A549 (cell line): ENCODE results near the gene SEC14L5. TPM values are rescaled to one million over a fixed set of nuclear protein-coding genes. Genes with fewer than 3 reads are reported as not detected.

Experiments
- ATAC-seq, 2 experiments: fragments of 200-7000 bp in 1 of 2; fragments of >200 bp in 1 of 2; cut with Nextera tagmentation in 1 of 2; cut with Tn5 transposase in 1 of 2; 3 replicates each; pipeline versions ENCODE4 v1.8.0 to v1.9.1; 2018 to 2020; ENCODE audit warnings: mild to moderate bottlenecking in 1 of 2, moderate library complexity in 1 of 2
- CTCF ChIA-PET: fragments of 300-600 bp; sonication (Branson Sonifier 250); formaldehyde crosslinking; extraction: SDS; loops from one replicate; lab custom pipeline; 2021; ENCODE audit warnings: antibody characterized with exemption, inconsistent platforms; lab: Yijun Ruan, JAX
- POLR2A ChIA-PET: fragments of 350-600 bp; formaldehyde crosslinking; extraction: SDS; loops from one replicate; lab custom pipeline; 2021; ENCODE audit warnings: antibody characterized with exemption, inconsistent platforms; lab: Yijun Ruan, JAX
- DNase-seq, 2 experiments: peaks; one replicate each; pipeline versions ENCODE4 v3.0.0 to v3.0.0-alpha.2; 2011 to 2016; ENCODE audit warnings: low read depth in 1 of 2, low spot score in 1 of 2
- FAIRE-seq: peaks from 2 replicates; lab custom pipeline; 2011; peaks lifted over from hg19 to GRCh38; lab: Jason Lieb, UNC
- H3K27ac ChIP-seq, 2 experiments: fragments of >200 bp; sonication (Bioruptor Twin); formaldehyde crosslinking; 3 replicates each; pipeline ENCODE4 v1.5.1; 2016 to 2017
- H3K4me1 ChIP-seq: fragments of >200 bp; sonication (Bioruptor Twin); formaldehyde crosslinking; 3 replicates; pipeline ENCODE4 v1.6.1; 2016
- H3K4me2 ChIP-seq: fragments of >200 bp; sonication (Bioruptor Twin); formaldehyde crosslinking; 3 replicates; pipeline ENCODE4 v1.6.1; 2016
- H3K4me3 ChIP-seq: fragments of >200 bp; sonication (Bioruptor Twin); formaldehyde crosslinking; 3 replicates; pipeline ENCODE4 v1.5.1; 2016
- H3K9me3 ChIP-seq: fragments of >200 bp; sonication (Bioruptor Twin); formaldehyde crosslinking; 3 replicates; pipeline ENCODE4 v1.6.1; 2016
- CEBPB ChIP-seq, 2 experiments: fragments of >200 bp in 1 of 2; sonication (Bioruptor Twin) in 1 of 2; formaldehyde crosslinking in 1 of 2; IDR thresholded peaks; 2 replicates each; pipeline ENCODE4 v1.6.1; 2012 to 2016
- EHF ChIP-seq: fragments of 250-450 bp; sonication (Bioruptor Pico); IDR thresholded peaks from 2 replicates; pipeline ENCODE4 v1.5.0; 2020; ENCODE audit warnings: mild to moderate bottlenecking
- FOSL2 ChIP-seq, 2 experiments: fragments of 450-650 bp in 1 of 2; fragments of >200 bp in 1 of 2; sonication (Bioruptor Twin) in 1 of 2; formaldehyde crosslinking; IDR thresholded peaks; 2 replicates each; pipeline versions ENCODE4 v1.5.0 to v1.6.1; 2016 to 2020; ENCODE audit warnings: mild to moderate bottlenecking in 1 of 2, moderate library complexity in 1 of 2
- GATA3 ChIP-seq: IDR thresholded peaks from 2 replicates; pipeline ENCODE4 v1.6.1; 2012; ENCODE audit warnings: borderline replicate concordance
- HDAC2 ChIP-seq: fragments of 200-600 bp; sonication (generic); IDR thresholded peaks from 2 replicates; pipeline ENCODE4 v1.6.1; 2016
- HOXB5 ChIP-seq: fragments of 250-450 bp; sonication (Bioruptor Pico); IDR thresholded peaks from 2 replicates; pipeline ENCODE4 v1.5.0; 2020; ENCODE audit warnings: mild to moderate bottlenecking, moderate library complexity
- MAFK ChIP-seq: fragments of 450-650 bp; IDR thresholded peaks from 2 replicates; pipeline ENCODE4 v1.6.1; 2014; ENCODE audit not compliant: partially characterized antibody
- MYC ChIP-seq: IDR thresholded peaks from 2 replicates; pipeline ENCODE4 v1.6.1; 2012; ENCODE audit warnings: mild to moderate bottlenecking, inconsistent platforms, low read length, improper control_type of control experiment, borderline replicate concordance
- RCOR1 ChIP-seq: fragments of 150-350 bp; IDR thresholded peaks from 2 replicates; pipeline ENCODE4 v1.6.1; 2014; ENCODE audit warnings: antibody characterized with exemption, low read length, low read depth
- RFX5 ChIP-seq: fragments of 450-650 bp; IDR thresholded peaks from 2 replicates; pipeline ENCODE4 v1.7.1; 2014; ENCODE audit warnings: antibody characterized with exemption, mild to moderate bottlenecking, moderate library complexity
- RNF2 ChIP-seq: fragments of 200-600 bp; sonication (generic); IDR thresholded peaks from 2 replicates; pipeline ENCODE4 v1.6.1; 2016; ENCODE audit warnings: low read depth, mild to moderate bottlenecking, antibody characterized with exemption, moderate library complexity, borderline replicate concordance
- SMC3 ChIP-seq: fragments of >200 bp; sonication (Bioruptor Twin); formaldehyde crosslinking; IDR thresholded peaks from 3 replicates; pipeline ENCODE4 v1.6.1; 2018; ENCODE audit warnings: inconsistent platforms
- TP53 ChIP-seq: fragments of 250-450 bp; sonication (Bioruptor Pico); IDR thresholded peaks from 2 replicates; pipeline ENCODE4 v1.5.0; 2021; ENCODE audit warnings: mild to moderate bottlenecking, moderate library complexity
- ZC3H11A ChIP-seq: fragments of 450-650 bp; IDR thresholded peaks from 2 replicates; pipeline ENCODE4 v1.6.1; 2014; ENCODE audit warnings: antibody characterized with exemption, mild to moderate bottlenecking
- ZSCAN20 ChIP-seq: fragments of 250-450 bp; sonication (Bioruptor Pico); IDR thresholded peaks from 2 replicates; pipeline ENCODE4 v1.8.0; 2022; ENCODE audit warnings: mild to moderate bottlenecking, moderate library complexity
- WGBS: methylation state at CpG from one replicate; pipeline ENCODE4 v1.1.6; 2017; ENCODE audit errors: missing lambda C conversion rate; 5-methylcytosine and 5-hydroxymethylcytosine counted together
- polyA plus RNA-seq, 4 experiments: library from polyadenylated mRNA; depleted of rRNA in 3 of 4; stranded (reverse); fragments of >200 nt; fragmentation: RNase III in 1 of 4; extraction: RNeasy Plus Mini Kit Qiagen cat#74134 plus additional on column Dnase treatment in 1 of 4; gene quantifications; 2 replicates in 3 of 4; 3 replicates in 1 of 4; pipeline ENCODE4 v1.2.3, GENCODE V29; 2011 to 2017
- TF ChIP-seq, protein P1 (sequence below): fragments of >200 bp; sonication (Bioruptor Twin); formaldehyde crosslinking; IDR thresholded peaks from 2 replicates; pipeline ENCODE4 v1.6.1; 2016
- TF ChIP-seq, protein P2 (sequence below): IDR thresholded peaks from 2 replicates; pipeline ENCODE4 v1.6.1; 2012
- TF ChIP-seq, protein P3 (sequence below): fragments of 200-600 bp; sonication (generic); IDR thresholded peaks from 2 replicates; pipeline ENCODE4 v1.6.1; 2016; ENCODE audit warnings: antibody characterized with exemption, mild to moderate bottlenecking, moderate library complexity
- TF ChIP-seq, protein P4 (sequence below): fragments of 250-450 bp; sonication (Bioruptor Pico); IDR thresholded peaks from 2 replicates; pipeline ENCODE4 v1.5.0; 2021; ENCODE audit warnings: mild to moderate bottlenecking, moderate library complexity, borderline replicate concordance

SEC14L5 gene
- polyA plus RNA-seq, 2 of the 4 experiments (the other 2 are of a cell fraction), result 0.03 to 0.05 TPM

DNA sequence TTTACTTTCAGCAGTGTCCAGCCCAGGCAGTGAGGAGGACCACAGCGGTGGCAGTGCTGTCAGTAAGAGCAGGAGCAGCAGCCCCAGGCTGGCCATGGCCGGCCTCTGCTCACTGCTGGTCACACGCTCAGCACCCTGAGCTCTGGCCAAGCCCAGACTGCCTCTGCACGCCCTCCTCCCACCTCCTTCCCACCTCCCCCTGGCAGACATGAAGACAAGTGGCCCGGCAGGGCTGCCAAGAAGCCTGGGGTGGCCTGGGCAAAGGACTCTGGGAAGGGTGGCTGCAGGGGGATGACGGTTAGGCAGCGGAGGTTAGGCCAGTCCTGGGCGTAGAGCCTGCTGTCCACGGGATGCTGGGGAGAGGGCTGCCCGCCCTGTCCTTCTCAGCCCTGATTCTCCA, 107.7 kb downstream of the SEC14L5 start, which contains the start of gene C16orf89:
Gene C16orf89 (minus strand): TSS at position 144 of the 400 bp plus-strand sequence. CDS start 48 bp downstream, at position 96.
- no peaks in the 10 kb centered on the region for H3K9me3 ChIP-seq
- TF ChIP-seq FOSL2 (IDR thresholded peaks at IDR 0.05) (no peak), FOSL2 (CRISPR knock-in tag; IDR thresholded peaks at IDR 0.05) (no peak), TP53 (no peak), ZSCAN20 (CRISPR knock-in tag) (no peak), HDAC2 (no peak), ZC3H11A (no peak), EHF (CRISPR knock-in tag) (no peak), RCOR1 (no peak), MYC (no peak), GATA3 (no peak), SMC3 (no peak), CEBPB (IDR thresholded peaks at IDR 0.05) (no peak)
- TF ChIP-seq, protein P1, sequence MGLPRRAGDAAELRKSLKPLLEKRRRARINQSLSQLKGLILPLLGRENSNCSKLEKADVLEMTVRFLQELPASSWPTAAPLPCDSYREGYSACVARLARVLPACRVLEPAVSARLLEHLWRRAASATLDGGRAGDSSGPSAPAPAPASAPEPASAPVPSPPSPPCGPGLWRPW, result no peak
- TF ChIP-seq, protein P2, sequence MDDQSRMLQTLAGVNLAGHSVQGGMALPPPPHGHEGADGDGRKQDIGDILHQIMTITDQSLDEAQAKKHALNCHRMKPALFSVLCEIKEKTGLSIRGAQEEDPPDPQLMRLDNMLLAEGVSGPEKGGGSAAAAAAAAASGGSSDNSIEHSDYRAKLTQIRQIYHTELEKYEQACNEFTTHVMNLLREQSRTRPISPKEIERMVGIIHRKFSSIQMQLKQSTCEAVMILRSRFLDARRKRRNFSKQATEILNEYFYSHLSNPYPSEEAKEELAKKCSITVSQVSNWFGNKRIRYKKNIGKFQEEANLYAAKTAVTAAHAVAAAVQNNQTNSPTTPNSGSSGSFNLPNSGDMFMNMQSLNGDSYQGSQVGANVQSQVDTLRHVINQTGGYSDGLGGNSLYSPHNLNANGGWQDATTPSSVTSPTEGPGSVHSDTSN, result no peak
- TF ChIP-seq, protein P3, sequence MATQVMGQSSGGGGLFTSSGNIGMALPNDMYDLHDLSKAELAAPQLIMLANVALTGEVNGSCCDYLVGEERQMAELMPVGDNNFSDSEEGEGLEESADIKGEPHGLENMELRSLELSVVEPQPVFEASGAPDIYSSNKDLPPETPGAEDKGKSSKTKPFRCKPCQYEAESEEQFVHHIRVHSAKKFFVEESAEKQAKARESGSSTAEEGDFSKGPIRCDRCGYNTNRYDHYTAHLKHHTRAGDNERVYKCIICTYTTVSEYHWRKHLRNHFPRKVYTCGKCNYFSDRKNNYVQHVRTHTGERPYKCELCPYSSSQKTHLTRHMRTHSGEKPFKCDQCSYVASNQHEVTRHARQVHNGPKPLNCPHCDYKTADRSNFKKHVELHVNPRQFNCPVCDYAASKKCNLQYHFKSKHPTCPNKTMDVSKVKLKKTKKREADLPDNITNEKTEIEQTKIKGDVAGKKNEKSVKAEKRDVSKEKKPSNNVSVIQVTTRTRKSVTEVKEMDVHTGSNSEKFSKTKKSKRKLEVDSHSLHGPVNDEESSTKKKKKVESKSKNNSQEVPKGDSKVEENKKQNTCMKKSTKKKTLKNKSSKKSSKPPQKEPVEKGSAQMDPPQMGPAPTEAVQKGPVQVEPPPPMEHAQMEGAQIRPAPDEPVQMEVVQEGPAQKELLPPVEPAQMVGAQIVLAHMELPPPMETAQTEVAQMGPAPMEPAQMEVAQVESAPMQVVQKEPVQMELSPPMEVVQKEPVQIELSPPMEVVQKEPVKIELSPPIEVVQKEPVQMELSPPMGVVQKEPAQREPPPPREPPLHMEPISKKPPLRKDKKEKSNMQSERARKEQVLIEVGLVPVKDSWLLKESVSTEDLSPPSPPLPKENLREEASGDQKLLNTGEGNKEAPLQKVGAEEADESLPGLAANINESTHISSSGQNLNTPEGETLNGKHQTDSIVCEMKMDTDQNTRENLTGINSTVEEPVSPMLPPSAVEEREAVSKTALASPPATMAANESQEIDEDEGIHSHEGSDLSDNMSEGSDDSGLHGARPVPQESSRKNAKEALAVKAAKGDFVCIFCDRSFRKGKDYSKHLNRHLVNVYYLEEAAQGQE, result no peak
- TF ChIP-seq, all 56 proteins: peak for 0
- ChIA-PET CTCF (interaction anchor here (1.5 kb wide), 1 partner anchor 29 kb away, joined by 3 read pairs; no protein-coding TSS in a partner anchor), POLR2A (no interaction called here)
- peak in 1 of 2 experiments; percentile 29; a peak in 3 of 6 replicates for ATAC-seq
- Histone ChIP-seq H3K27ac (no peak within 1 kb of the TSS), H3K4me2 (no peak within 1 kb of the TSS), H3K4me1 (peaks cover 6% of the 10 kb centered on the region; the same call in 1 of the 3 replicates), H3K4me3 (no peak within 1 kb of the TSS)
- WGBS, result 54% methylated on average over 9 of the region's 10 CpGs
- DNase-seq, result no peak
- FAIRE-seq, result no peak

DNA sequence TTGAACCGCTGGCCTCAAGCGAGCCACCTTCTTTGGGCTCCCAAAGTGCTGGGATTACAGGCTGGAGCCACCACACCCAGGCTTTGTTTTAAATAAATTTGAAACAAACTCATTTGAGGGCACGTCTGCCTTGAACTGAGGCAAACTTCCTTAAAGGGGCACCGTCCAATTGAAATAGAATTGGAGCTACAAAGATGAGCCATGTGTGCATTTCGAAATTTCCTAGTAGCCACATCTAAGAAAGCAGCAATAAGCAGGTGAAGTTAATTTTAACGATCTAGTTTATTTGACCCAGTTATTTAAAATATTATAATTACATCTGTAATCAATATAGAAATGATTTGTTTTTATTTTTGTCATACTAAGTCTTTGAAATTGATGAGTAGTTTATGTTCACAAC, 108.4 kb downstream of the SEC14L5 start:
- FAIRE-seq (no peak), ATAC-seq (no peak)
- H3K4me2 ChIP-seq, result no peak overlapping the region
- H3K9me3 ChIP-seq, result no peaks in the 10 kb centered on the region
- CTCF ChIA-PET, result interaction anchor here (1.5 kb wide), 1 partner anchor 30 kb away, joined by 3 read pairs; no protein-coding TSS in a partner anchor
- no peak overlapping the region for H3K4me3 ChIP-seq
- no peak overlapping the region for H3K27ac ChIP-seq
- TF ChIP-seq RFX5, result no peak
- TF ChIP-seq, protein P4, sequence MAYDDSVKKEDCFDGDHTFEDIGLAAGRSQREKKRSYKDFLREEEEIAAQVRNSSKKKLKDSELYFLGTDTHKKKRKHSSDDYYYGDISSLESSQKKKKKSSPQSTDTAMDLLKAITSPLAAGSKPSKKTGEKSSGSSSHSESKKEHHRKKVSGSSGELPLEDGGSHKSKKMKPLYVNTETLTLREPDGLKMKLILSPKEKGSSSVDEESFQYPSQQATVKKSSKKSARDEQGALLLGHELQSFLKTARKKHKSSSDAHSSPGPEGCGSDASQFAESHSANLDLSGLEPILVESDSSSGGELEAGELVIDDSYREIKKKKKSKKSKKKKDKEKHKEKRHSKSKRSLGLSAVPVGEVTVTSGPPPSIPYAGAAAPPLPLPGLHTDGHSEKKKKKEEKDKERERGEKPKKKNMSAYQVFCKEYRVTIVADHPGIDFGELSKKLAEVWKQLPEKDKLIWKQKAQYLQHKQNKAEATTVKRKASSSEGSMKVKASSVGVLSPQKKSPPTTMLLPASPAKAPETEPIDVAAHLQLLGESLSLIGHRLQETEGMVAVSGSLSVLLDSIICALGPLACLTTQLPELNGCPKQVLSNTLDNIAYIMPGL (CRISPR knock-in tag), result no peak
- no peak for TF ChIP-seq MAFK
- no peak for TF ChIP-seq RNF2
- no peak for TF ChIP-seq RCOR1
- TF ChIP-seq, protein P3, result no peak
- no peak for TF ChIP-seq HOXB5 (CRISPR knock-in tag)
- TF ChIP-seq, all 56 proteins: peak for 0
- no peak for DNase-seq
- peaks cover 6% of the 10 kb centered on the region; the same call in 1 of the 3 replicates for H3K4me1 ChIP-seq
- POLR2A ChIA-PET, result no interaction called here
- WGBS, result 41% methylated on average over 6 of the region's 6 CpGs
